ENCODE results near the gene CDRT4.

GRCh38 chr17:15403276-15403939 lies 64.0 kb downstream of the CDRT4 start:
- TF ChIP-seq CTCF (IDR thresholded peaks at IDR 0.05) (no peak), POLR2A (IDR thresholded peaks at IDR 0.05) (no peak)

All from thyroid gland (tissue), 4 donors.